HT-29 (cell line): ENCODE results near the gene SLC66A1. TPM values are rescaled to one million over a fixed set of nuclear protein-coding genes. Genes with fewer than 3 reads are reported as not detected.

Experiments used
- DNase-seq: peaks from one replicate; pipeline ENCODE4 v3.0.0-alpha.2; 2015; ENCODE audit warnings: low spot score
- small RNA-seq: library from RNA; depleted of rRNA; stranded (forward); fragments of <200 nt; gene quantifications from one replicate; pipeline ENCODE3, GENCODE V24; 2014
- total RNA-seq: library from RNA; depleted of rRNA; stranded (reverse); fragments of >200 nt; shearing (Covaris generic); gene quantifications from 2 replicates; pipeline ENCODE4 v1.2.3, GENCODE V29; 2014; rRNA removed

SLC66A1 gene
- total RNA-seq, 1 experiment from 2014 or later, result 27.9 TPM

DNA sequence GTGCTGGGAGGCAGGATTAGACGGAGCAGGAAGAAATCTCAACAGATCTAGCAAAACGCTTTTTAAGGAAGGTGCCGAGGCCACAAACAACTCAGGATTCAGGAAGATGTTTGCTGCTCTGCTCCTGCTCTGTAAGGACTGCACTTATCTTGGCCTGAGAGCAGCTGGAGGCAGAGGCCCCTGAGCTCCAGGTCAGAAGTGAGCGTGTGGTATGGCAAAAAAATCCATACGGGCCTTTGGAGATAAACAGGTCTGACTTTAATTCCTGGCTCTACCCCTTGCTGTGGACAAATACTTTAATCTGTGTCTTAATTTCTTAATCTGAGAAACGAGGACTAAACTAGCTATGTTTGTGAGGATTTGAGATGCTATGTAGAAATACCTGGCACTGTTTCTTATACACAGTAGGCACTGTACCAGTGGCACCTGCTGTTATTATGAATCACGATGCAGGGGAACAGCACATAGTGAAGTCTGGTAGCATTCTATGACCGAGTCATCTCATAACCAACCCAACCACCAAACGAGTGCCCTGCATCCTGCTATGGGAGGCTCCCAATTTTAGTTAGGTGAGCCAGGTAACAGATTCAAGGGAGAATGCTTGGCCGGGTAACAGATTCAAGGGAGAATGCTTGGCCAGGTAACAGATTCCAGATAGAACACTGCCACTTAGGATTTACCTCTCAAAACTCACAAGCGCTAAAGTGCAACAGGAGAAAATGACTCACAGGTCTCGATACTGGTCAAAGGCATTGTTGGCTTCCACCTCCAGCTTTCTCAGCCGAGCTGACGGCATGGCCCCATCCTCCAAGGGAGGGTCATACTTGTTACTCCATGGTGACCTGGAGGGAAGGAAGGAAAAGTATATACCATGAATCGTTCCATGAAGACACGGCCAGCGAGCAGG lies 65.9 kb downstream of the SLC66A1 start:
- DNase-seq, result no peak

Small RNAs within 50 kb of the gene (small RNA-seq; reads per million reads assigned to genes)
- gene RNU6-1099P, result not detected

Other genes starting within 250 kb of the SLC66A1 start
- gene UBR4, start 102.1 kb upstream of the SLC66A1 start, total RNA-seq, result 128 and 146 TPM in 2 replicates
- 43.8 and 48.6 TPM in 2 replicates for gene EMC1, start 60.8 kb upstream of the SLC66A1 start, total RNA-seq
- 94.9 and 96.1 TPM in 2 replicates for gene MRTO4, start 60.5 kb upstream of the SLC66A1 start, total RNA-seq
- gene AKR7A3, start 23.6 kb upstream of the SLC66A1 start, total RNA-seq, result 136 and 142 TPM in 2 replicates
- 202 and 211 TPM in 2 replicates for gene AKR7A2, start 182 bp upstream of the SLC66A1 start, total RNA-seq
- gene CAPZB, start 173.2 kb downstream of the SLC66A1 start, total RNA-seq, result 71.9 and 87.3 TPM in 2 replicates